NCI-H345 (cell line): ENCODE measurements around the gene ZMYM3.
A peak's percentile ranks its signal among the peaks of the same experiment; 100 is the strongest.
"Not testable (repeated sequence)": the region's sequence is repeated elsewhere in the genome, so short reads cannot be mapped to it uniquely, and the experiment has no call there.

Experiments used
- DNase-seq: peaks from one replicate; lab custom pipeline; 2025; lab: John Stamatoyannopoulos, UW

Gene ZMYM3

DNA sequence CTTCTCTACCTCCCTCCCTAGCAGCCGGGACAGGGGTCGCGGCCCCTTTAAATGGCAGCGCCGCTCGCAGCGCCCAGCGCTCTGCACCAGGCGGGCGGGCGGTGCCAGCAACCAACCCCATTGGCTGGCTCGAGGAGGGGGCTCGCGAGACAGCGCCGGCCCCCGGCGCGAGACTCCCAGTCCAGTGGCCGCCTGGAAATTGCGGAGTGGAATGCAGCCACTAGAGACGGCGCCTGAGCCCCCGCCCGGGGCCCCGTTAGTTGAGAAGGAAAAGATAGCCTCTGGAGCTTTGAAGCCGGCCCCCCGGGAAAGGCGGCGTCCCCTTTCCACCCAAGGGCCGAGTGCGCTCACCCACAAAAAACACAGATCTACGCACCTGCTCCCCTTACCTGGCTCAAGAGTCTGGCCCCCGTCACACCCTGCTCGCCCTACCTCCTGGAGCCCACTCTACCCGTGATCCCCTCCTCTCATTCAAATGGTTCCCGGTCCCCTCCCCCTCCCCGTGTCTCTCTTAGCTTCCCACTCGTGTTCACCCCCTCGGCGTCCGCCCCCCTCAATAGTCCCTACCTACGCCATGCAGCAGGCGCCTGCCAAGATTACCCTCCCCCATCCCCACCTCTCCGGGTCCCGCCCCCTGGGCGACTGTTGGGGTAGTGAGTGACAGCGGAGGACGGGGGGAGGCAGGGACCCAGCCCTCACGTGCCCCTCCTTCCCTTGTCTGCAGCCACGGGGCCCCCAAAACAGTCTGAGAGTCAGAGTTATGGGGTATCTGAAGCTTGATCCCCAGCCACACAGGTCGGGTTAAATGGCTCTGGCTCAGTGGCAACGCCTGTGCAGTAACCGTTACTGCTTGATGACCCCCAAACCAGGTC is at the start of gene ZMYM3:
TSS of gene ZMYM3 (minus strand) at position 49 of the 872 bp plus-strand sequence. CDS start 885 bp downstream, outside the sequence.
- peak; percentile 90 for DNase-seq

DNA sequence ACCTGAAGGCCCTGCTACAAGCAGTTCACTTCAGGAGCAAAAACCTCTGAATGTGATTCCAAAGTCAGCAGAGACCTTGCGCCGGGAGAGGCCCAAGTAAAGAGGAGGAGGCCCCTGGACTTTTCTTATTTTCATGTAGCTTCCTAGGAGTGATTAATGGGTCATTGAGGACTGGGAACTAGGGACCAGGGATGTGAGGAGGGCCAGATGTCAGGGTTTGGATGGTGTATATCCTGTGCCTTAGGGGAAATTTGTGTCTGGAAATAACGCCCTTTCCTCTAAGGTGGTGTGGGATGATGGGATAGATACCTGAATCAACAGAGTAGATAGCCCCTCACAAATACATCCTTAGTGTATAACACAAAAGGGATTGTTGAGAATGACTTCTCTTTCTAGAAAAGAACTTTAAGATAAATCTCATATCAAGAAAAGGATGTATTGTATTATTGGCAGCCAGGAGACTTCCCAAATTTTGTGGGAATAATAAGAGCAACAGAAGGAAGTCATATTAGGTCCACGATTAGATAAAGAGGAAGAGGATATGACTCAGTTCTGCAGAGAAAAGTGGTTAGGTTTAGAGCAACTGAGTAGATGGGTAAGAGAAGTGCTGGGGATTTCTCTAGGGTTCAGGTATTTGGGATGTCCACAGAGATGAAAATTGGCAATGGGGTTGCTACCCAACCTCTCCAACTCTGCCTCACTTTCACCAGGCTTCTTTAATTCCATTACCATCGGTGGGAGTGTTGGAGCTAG is 48.7 kb upstream of the ZMYM3 start:
- no peak for DNase-seq

DNA sequence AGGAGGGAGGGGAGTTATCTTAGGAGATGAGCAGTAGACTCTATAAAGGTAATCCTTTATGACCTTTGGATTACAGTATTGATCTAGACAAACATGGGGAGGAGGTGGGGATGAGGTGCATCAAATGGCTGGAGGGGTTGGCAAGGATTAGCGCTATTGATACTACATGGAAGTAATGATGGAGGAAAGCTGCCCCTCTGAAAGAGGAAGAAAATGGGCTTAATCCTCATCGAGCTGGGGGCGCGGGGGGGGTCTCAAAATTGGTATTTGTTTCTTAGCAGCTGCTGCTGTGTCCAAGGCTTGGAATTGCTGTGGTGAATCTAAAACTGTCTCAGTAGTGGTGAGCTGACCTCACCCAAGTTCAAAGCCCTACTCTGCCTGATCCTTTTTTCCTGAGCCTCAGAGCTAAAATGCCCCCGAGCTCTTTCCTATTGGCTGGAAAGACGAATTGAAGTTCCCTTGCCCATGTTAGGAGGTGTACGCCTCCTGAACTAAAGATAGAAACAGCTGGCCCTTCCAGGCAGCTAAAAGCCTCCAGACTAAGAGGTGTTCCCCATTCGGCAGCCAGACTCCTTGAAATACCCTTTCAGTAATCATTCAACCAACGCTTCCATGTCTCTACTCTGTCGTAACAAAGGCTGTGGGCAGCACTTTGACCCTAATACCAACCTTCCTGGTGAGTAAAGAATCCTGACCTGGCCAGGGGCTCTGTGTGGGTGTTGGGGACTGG is 47.4 kb upstream of the ZMYM3 start, which contains the start of gene ITGB1BP2:
TSS of gene ITGB1BP2 (plus strand) at position 556 of the 730 bp plus-strand sequence. CDS start at position 613, 57 bp downstream.
- DNase-seq: no peak

DNA sequence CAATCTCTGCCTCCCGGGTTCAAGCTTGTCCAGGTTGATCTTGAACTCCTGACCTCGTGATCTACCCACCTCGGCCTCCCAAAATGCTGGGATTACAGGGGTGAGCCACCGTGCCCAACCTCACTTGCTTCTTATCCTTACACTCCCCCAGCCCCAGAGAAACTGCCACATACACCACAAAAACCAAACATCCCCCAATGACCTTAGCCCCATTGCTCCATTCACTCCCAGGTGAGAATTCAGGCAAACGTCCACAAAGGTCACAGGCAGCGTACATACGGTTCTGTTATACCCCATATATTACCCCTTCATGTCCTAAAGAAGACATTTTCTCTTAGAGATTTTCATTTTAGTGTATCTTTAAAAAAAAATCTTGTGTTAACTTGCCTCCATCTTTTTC is 46.6 kb upstream of the ZMYM3 start:
- not testable (repeated sequence) for DNase-seq

DNA sequence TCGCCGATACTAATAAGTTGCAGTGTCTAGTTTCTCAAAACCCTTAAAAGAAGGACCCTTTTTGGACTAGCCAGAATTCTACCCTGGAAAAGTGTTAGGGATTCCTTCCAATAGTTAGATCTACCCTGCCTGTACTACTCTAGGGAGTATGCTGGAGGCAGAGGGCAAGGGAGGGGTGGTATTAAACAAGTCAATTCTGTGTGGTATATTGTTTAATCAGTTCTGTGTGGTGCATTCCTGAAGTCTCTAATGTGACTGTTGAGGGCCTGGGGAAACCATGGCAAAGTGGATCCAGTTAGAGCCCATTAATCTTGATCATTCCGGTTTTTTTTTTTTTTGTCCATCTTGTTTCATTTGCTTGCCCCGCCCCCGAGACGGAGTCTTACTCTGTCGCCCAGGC is 46.1 kb upstream of the ZMYM3 start:
- not testable (repeated sequence) for DNase-seq

DNA sequence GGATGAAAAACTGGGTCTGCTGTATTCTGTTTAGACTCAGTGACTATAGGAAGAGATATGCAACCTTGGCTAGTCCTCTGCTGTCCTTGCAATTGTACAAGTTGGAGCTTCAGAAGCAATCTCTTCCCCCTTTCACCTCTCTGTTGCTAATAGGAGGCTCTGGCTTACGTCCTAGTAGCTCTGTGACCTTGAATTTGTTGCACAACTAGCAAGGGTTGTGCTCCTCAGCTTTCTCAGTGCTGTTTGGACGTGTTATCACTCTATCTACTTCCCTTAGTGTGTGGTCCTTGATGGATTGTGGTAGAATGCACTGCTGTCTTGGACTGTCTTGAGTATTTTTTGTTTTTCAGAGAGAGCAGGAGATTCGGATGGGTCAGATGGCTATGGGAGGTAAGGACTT is 44.2 kb upstream of the ZMYM3 start:
- DNase-seq: no peak

DNA sequence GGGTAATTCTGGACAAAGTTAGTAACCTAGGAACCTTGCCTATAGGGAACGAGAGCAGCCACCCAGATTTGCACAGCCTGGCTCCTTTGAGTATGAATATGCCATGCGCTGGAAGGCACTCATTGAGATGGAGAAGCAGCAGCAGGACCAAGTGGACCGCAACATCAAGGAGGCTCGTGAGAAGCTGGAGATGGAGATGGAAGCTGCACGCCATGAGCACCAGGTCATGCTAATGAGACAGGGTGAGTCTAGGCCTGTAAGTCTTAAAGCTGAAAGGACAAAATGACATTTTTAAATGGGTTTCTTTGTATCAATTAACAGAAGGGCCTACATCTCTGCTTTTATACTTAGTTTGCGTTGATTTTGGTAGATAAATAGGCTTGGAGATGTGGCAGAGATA is 42.9 kb upstream of the ZMYM3 start:
- DNase-seq: no peak

DNA sequence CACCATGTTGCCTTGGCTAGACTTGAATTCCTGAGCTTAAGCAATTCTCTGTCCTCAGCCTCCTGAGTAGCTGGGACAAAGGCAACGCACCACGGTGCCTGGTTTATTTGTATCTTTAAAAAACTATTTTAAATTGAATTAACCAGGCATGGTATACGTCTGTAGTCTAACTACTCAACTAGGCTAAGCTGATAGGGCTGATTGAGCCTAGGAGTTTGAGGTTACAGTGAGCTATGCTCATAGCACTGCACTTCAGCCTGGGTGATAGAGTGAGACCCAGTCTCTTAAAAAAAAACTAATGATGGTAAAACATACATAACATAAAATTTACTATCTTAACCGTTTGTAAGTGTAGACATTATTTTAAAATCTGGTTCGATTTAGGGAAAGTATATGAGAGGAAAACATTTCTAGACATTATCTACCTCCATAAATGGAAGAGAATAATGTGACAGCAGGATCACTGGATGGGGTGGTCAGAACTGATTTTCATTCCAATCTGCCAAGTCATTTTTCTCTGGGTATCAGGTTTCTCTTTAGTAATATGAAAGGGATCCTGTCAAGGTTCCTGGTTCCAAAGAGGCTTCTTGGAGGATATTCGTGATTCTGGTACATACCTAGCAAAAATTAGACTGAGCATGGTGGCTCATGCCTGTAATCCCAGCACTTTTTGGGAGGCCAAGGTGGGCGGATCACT is 38.9 kb upstream of the ZMYM3 start:
- DNase-seq: no peak

DNA sequence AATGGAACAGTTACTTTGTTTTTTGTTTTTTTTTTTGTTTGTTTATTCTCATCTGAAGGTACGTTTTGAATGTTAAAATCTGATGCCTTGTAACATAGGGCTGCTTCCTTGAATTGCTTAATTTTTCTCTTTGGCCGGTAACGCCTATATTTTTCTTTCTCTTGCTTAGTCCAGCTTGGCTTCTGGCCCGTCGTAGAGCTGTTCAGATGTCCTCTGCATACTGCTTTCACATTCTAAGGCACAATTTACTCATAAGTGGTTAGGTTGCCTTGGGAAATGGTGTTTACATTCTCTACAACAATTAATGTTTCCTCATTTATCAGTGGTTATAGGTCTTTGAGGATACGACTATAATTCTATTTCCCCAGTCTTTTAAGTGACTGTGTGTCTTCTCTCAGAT is 37.4 kb upstream of the ZMYM3 start:
- DNase-seq: no peak

DNA sequence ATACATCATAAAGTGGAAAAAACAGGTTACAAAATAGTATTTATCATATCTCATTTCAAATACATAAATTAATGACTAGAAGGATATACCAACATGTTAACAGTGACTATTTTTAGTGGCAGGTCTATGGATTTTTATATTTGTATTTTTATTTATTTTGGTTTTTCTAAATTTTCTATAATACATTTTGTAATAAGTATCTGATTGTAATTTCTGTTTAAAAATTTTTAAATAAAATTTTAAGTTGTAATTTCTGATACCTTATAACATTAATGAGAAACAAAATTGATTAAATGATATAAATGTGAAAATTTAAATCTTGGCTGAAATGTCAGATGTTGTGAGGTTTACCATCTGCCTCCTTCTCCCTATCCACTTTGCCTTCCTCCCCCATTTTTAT is 32.0 kb upstream of the ZMYM3 start:
- no peak for DNase-seq

DNA sequence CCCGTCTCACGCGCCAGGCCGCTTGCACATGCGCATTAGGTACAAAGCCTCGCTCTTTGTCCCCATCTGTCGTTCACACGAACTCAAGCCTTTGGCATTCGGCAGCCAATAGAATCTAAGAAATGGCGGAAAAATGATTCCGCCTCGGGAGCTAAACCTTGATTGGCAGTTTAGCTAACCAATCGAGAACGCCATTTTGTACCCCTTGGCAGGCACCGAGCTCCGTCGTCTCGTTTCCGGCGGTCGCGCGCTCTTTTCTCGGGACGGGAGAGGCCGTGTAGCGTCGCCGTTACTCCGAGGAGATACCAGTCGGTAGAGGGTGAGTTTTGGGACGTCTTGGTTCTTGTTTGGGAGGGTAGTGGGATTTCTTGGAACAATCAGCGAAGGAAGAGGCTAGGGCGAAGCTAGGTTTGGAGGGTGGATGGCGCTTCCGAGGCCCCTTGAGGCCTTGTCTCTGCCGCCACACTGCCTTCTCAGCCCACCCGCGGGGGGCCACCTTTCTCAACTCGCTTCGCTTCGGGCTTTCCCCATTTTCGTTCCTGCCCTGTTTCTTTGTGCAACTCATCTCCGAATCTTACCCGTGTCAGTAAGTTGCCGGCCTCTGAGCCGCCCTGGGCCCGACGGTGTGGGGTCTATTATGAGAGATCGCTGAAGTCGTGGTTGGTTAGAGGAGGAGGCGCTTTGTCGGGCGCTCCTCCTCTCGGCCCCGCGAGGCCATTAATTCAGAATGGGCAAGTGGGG is 29.6 kb upstream of the ZMYM3 start, which contains the start of gene NONO:
TSS of gene NONO (plus strand) at position 233 of the 741 bp plus-strand sequence. CDS start 7,003 bp downstream, outside the sequence.
- DNase-seq: peak; percentile 99

DNA sequence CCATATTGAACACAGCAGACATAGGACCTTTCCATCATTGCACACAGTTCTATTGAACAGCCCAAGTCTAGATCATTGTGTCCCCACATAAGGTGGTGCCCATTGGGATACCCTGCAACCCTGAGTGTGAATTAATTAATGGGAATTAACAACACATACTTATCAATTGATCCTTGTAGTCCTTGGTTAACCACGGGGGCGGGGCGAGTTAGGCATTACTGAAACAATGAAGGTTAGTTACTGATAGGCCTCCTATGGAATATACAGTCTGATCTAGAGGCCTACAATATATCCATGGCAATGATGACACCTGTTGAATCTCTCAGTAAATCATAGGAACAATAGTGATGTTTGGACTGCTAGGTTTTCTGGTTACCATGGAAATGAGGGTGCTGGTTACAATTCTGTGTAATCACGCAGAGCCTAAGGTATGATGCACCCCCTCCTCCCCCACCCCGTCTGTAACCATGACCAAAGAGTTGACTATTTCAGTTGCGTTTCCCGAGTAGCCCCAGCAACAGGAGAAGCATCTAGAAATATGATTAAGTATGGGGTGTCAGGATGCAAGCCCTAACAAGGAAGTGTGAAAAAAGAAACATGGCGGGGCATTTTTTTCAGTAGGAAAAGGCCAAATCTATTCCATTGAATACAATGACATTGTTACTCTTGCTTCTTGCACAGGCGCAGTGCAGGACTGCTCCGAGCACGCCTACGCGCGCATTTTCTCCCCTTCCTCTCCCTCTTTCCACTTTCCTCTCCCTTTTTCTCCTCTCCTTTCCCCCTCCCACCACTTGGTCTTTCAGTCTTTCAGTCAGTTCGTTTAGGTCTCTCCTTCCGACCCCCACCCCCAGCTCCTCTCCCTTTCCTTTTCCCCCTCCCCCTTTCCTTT is 28.8 kb upstream of the ZMYM3 start:
- DNase-seq: no peak

DNA sequence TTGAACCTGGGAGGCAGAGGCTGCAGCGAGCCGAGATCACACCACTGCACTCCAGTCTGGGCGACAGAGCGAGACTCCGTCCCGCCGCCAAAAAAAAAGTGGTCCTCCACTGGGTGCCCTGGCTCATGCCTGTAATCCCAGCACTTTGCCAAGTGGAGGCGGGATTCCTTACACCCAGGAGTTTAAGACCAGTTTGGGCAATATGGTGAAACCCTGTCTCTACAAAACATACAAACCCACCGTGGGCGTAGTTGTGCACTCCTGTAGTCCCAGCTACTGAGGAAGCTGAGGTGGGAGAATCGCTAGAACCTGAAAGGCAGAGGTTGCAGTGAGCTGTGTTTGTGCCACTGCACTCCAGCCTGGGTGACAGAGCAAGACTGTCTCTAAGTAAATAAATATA is 27.4 kb upstream of the ZMYM3 start:
- DNase-seq: not testable (repeated sequence)

DNA sequence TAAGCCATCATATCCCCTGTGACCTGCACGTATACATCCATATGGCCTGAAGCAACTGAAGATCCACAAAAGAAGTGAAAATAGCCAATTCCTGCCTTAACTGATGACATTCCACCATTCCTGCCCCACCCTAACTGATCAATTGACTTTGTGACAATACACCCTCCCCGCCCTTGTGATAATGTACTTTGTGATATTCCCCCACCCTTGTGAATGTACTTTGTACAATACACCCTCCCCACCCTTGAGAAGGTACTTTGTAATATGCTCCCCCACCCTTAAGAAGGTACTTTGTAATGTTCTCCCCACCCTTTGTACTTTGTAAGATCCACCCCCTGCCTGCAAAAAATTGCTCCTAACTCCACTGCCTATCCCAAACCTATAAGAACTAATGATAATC is 18.4 kb upstream of the ZMYM3 start:
- not testable (repeated sequence) for DNase-seq

DNA sequence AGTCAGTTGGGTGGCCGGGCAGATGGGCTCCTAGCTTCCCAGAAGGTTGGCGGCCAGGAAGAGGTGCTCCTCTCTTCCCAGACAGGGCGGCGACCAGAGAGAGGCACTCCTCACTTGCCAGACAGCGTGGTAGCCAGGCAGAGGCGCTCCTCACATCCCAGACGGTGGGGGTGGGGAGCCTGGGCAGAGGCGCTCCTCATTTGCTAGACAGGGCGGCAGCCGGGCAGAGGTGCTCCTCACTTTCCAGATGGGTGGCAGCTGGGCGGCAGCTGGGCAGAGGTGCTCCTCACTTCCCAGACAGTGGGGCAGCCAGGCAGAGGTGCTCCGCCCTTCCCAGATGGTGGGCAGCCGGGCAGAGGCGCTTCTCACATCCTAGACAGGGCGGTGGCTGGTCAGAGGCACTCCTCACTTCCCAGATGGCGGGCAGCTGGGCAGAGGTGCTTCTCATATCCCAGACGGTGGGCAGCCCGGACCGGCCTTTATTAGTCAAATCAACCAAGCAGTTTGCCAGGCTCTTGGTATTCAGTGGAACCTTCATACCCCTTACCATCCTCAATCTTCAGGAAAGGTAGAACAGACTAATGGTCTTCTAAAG is 16.0 kb upstream of the ZMYM3 start:
- DNase-seq: no peak

DNA sequence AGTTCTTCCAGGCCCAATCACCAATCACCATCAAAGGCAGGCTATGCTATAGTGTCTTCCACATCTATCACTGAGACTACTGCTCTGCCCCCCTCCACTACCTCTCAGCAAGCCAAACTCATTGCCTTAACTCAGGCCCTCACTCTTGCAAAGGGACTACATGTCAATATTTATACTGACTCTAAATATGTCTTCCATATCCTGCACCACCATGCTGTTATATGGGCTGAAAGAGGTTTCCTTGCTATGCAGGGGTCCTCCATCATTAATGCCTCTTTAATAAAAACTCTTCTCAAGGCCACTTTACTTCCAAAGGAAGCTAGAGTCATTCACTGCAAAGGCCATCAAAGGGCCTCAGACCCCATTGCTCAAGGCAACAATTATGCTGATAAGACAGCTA is 14.7 kb upstream of the ZMYM3 start:
- not testable (repeated sequence) for DNase-seq

DNA sequence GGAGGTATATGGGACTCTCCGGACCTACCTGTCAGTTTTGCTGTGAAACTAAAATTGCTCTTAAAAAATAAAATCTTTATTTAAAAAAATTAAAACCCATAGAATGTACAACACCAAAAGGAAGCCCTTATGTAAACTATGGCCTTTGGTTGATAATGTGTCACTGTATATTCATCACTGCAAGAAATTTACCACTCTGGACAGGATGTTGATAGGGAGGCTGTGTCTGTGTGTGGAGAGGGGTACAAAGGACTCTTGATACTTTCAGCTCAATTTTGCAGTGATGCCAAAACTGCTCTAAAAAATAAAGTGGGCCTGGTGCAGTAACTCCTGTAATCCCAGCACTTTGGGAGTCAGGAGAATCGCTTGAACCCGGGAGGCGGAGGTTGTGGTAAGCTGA is 2.9 kb upstream of the ZMYM3 start:
- DNase-seq: no peak

DNA sequence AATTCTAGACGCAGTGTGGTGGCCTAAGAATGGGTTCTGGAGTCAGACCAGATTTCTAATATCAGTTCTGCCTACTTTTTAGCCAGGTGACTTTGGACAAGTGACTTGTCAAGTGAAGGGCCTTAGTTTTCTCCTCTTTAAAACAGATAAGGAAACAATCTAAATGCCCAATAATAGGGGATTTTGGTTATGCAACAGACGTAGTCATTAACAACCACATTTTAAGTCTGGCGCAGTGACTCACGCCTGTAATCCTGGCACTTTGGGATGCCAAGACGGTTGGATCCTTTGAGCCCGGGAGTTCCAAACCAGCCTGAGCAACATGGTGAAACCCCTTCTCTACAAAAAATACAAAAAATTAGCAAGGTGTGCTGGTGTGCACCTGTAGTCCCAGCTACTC is 2.1 kb upstream of the ZMYM3 start:
- DNase-seq: no peak
